ENCODE measurements around the gene SERF2. TPM values are rescaled to one million over a fixed set of nuclear protein-coding genes. Genes with fewer than 3 reads are reported as not detected.
A peak's percentile ranks its signal among the peaks of the same experiment; 100 is the strongest.
"Not testable (repeated sequence)": the region's sequence is repeated elsewhere in the genome, so short reads cannot be mapped to it uniquely, and the experiment has no call there.

SERF2 gene
- total RNA-seq, 1 donor from 2014 or later, result 805 TPM

DNA sequence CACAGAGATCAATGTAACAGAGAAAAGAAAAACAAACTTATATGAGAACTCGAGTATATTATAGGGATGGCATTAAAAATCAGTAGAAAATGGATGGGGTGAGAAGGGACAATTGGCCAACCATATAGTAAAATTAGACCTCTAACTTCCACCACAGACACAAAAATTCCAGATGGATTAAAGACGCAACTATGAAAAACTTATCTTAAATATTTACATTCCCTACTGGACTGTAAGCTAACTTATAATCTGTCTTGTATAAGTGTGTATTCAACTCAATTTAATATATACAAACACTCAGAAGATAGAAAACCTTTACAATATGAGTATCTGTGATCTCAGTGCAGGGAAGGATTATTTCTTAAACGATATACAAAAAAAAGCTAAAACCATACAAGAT lies 29.4 kb downstream of the SERF2 start:
- peaks cover 20% of the 10 kb centered on the region for H3K36me3 Mint-ChIP-seq
- H3K4me3 Mint-ChIP-seq, result peak overlapping the region; percentile 59
- H3K27me3 Mint-ChIP-seq, result no peaks in the 10 kb centered on the region
- H3K9me3 Mint-ChIP-seq, result peaks cover 5% of the 10 kb centered on the region
- peaks cover 15% of the 10 kb centered on the region for H3K4me1 Mint-ChIP-seq (ENCODE audit: unreplicated experiment)
- DNase-seq (ENCODE audit: extremely low spot score, unreplicated experiment), result no peak
- no peak for TF ChIP-seq CTCF (conservative IDR thresholded peaks at IDR 0.05)
- peak overlapping the region; percentile 8 for H3K27ac Mint-ChIP-seq

- peaks cover 12% of the 10 kb centered on the region for H3K36me3 Mint-ChIP-seq
- H3K9me3 Mint-ChIP-seq, result peaks cover 5% of the 10 kb centered on the region
- peak within 1 kb of the TSS; percentile 99 for H3K27ac Mint-ChIP-seq
- no peak for TF ChIP-seq CTCF (conservative IDR thresholded peaks at IDR 0.05)
- peak within 1 kb of the TSS; percentile 99 for H3K4me3 Mint-ChIP-seq
- peaks cover 24% of the 10 kb centered on the region for H3K4me1 Mint-ChIP-seq (ENCODE audit: unreplicated experiment)
- H3K27me3 Mint-ChIP-seq, result no peaks in the 10 kb centered on the region
- peak; percentile 88 for DNase-seq (ENCODE audit: extremely low spot score, unreplicated experiment)
Observed at GRCh38 chr15:43824302-43825246, 32.5 kb downstream of the SERF2 start, which contains the start of gene MFAP1. Gene MFAP1, minus strand, starts transcription at chr15:43824690. Its CDS starts 121 bp downstream, at chr15:43824569.

DNA sequence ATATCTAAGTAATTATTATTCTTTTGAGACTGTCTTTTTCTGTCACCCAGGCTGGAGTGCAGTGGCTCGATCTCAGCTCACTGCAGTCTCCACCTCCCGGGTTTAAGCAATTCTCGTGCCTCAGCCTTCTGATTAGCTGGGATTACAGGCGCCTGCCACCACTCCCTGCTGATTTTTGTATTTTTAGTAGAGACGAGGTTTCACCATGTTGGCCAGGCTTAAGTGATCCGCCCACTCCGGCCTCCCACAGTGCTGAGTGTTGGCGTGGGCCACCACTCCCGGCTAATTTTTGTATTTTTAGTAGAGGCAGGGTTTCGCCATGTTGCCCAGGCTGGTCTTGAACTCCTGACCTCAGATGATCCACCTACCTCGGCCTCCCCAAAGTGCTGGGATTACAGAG lies 33.2 kb downstream of the SERF2 start:
- not testable (repeated sequence) for H3K27ac Mint-ChIP-seq, H3K4me3 Mint-ChIP-seq

DNA sequence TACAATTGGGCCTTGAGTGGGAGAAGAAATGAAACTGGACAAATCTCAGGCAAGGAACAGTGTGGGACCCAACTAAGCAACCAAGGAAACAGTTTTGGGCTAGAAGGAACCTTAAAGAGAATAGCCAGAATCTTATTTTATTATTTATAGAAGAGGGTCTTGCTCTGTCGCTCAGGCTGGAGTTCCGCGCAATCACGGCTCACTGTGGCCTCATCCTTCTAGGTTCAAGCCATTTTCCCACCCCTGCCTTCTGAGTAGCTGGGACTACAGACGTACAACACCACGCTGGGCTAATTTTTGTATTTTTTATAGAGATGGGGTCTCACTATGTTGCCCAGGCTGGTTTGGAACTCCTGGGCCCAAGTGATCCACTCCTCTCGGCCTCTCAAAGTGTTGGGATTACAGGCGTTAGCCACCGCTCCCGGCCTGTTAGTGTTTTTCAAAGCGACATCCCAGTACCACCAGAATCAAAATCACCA lies 33.9 kb downstream of the SERF2 start:
- Mint-ChIP-seq H3K36me3 (peaks cover 12% of the 10 kb centered on the region), H3K4me3 (peak overlapping the region; percentile 88), H3K9me3 (peaks cover 5% of the 10 kb centered on the region), H3K27me3 (no peaks in the 10 kb centered on the region), H3K27ac (peak overlapping the region; percentile 75), H3K4me1 (ENCODE audit: unreplicated experiment) (peaks cover 24% of the 10 kb centered on the region)
- no peak for DNase-seq (ENCODE audit: extremely low spot score, unreplicated experiment)
- no peak for TF ChIP-seq CTCF (conservative IDR thresholded peaks at IDR 0.05)

More for the DNA sequence above, 33.2 kb downstream of the SERF2 start:
- Mint-ChIP-seq H3K36me3 (peaks cover 12% of the 10 kb centered on the region), H3K4me1 (ENCODE audit: unreplicated experiment) (peaks cover 24% of the 10 kb centered on the region)
- not testable (repeated sequence) for H3K27me3 Mint-ChIP-seq; H3K9me3 Mint-ChIP-seq; DNase-seq (ENCODE audit: extremely low spot score, unreplicated experiment)

DNA sequence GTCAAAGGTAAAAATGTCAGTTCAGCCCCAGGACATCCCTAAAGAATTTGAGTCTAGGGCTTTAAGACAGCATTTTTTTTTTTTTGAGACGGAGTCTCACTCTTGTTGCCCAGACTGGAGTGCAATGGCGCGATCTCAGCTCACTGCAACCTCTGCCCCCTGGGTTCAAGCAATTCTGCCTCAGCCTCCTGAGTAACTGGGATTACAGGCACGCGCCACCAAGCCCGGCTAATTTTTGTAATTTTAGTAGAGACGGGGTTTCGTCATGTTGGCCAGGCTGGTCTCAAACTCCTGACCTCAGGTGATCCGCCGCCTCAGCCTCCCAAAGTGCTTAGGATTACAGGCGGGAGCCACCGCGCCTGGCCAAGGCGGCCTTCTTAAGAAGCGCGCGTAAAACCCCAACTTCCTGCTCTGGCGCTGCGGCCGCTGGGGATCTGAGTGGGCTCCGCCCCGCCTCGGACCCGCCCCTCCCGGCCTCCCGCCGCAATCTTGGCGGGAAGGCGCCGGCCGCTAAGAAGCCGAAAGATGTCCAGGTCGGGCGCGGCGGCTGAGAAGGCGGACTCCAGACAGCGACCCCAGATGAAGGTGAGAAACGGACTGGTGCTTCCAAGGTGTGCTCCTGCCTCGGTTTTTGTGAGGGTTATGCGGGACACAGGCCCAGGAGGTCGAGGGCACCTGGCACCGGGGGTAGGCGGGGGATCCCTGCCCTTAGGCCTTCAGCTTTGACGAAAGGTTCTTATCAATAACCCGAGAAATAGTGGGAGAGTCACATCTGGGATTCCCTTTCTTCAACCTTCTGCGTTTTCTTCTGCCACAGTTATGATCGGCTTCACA lies 34.6 kb downstream of the SERF2 start, which contains the start of gene WDR76:
Gene WDR76, plus strand, starts transcription at position 495 of the 834 bp plus-strand sequence. Its CDS starts 31 bp downstream, at position 526.
- peak within 1 kb of the TSS; percentile 88 for H3K4me3 Mint-ChIP-seq
- no peak for TF ChIP-seq CTCF (conservative IDR thresholded peaks at IDR 0.05)

More for the DNA sequence above, 34.6 kb downstream of the SERF2 start, which contains the start of gene WDR76:
- peaks cover 5% of the 10 kb centered on the region for H3K9me3 Mint-ChIP-seq
- no peaks in the 10 kb centered on the region for H3K27me3 Mint-ChIP-seq
- peaks cover 7% of the 10 kb centered on the region for H3K36me3 Mint-ChIP-seq
- H3K27ac Mint-ChIP-seq, result peak within 1 kb of the TSS; percentile 75
- peak; percentile 80 for DNase-seq (ENCODE audit: extremely low spot score, unreplicated experiment)
- H3K4me1 Mint-ChIP-seq (ENCODE audit: unreplicated experiment), result peaks cover 19% of the 10 kb centered on the region
